Measurements from ENCODE around the gene TRIM71.

DNA sequence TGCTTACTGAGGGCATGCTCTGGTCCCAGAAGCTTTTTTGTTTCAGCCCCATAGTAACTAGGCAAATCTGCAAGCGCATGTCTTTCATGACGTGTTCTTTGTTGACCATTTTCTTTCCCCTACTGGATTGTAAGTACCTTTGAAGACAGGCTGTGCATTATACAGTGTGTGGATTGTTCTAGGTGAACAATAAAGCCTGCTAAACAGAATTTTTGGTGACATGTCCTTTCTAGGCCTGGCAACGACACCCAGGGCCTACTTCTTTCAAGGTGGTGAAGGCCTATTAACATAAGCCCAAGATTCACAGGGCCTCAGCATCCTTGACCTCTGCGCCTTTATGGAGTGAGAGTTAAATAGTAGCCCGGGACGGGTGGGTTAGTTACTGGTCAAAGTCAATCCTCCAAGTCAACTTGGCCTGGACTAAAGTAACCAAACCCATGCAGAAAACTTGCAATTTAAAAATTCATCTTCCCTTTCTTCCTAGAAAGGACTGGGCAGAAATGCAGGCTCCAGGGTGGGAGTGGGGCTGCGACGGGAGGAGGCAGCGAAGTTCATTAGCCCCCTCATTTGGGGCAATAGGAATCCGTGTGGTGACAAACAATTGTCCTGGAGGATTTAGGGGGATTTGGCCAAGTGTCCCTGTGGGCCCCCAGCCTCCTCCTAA lies 37.6 kb upstream of the TRIM71 start:
- TF ChIP-seq, protein P1, sequence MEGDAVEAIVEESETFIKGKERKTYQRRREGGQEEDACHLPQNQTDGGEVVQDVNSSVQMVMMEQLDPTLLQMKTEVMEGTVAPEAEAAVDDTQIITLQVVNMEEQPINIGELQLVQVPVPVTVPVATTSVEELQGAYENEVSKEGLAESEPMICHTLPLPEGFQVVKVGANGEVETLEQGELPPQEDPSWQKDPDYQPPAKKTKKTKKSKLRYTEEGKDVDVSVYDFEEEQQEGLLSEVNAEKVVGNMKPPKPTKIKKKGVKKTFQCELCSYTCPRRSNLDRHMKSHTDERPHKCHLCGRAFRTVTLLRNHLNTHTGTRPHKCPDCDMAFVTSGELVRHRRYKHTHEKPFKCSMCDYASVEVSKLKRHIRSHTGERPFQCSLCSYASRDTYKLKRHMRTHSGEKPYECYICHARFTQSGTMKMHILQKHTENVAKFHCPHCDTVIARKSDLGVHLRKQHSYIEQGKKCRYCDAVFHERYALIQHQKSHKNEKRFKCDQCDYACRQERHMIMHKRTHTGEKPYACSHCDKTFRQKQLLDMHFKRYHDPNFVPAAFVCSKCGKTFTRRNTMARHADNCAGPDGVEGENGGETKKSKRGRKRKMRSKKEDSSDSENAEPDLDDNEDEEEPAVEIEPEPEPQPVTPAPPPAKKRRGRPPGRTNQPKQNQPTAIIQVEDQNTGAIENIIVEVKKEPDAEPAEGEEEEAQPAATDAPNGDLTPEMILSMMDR (IDR thresholded peaks at IDR 0.05): no peak
- TF ChIP-seq POLR2A (IDR thresholded peaks at IDR 0.05): no peak
